ENCODE measurements around the gene SNED1.

SNED1 gene

DNA sequence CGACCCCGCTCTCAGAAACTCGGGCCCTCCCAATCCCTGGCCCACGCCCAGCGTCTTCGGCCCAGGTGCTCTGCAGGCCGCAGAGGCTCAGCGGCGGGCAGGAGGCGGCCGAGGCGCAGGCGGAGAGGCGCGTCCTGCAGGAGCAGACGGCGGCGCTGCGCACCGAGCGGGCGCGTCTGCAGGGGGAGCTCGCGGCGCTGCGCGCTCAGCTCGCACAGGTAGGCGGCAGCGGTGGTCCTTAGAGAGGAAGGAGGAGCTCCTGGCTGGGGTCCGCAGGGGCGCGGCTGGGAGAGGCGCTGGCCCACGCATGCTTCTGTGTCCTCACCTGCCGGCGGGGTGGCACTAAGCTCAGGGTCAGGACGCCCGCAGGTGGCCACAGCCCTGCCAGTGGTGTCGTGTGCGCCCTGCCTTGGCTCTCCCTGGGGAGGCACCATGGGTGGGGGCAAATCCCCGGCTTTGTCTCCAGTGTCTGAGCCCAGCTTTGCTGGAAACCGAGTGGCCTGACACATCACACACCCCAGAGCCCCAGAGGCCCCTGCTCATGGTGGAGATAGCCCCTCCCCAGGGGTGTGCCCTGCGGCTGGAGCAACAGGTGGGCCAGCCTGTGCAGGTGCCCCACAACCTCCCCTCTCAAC is 14.9 kb upstream of the SNED1 start:
- no peaks in the 10 kb centered on the region for H3K79me2 ChIP-seq (ENCODE audit: insufficient read depth, low read length)
- H3K9me3 ChIP-seq (ENCODE audit: insufficient read depth, low read depth, low read length), result peaks cover 3% of the 10 kb centered on the region; the same call in 1 of the 2 replicates
- no peaks in the 10 kb centered on the region for H3K4me1 ChIP-seq (ENCODE audit: insufficient read depth, low read length, poor library complexity, severe bottlenecking)
- H3F3A ChIP-seq (ENCODE audit: low read depth), result no peaks in the 10 kb centered on the region
- no peak overlapping the region for H3K4me3 ChIP-seq (ENCODE audit: low read length, poor library complexity, severe bottlenecking)
- H3K27me3 ChIP-seq (ENCODE audit: insufficient read depth, low read length, poor library complexity, severe bottlenecking), result no peaks in the 10 kb centered on the region
- H3K36me3 ChIP-seq (ENCODE audit: insufficient read depth, low read length), result no peaks in the 10 kb centered on the region
- TF ChIP-seq CTCF (conservative IDR thresholded peaks at IDR 0.05; ENCODE audit: low read length), result no peak; the same call in 1 of the 2 replicates
- no peak for TF ChIP-seq EZH2phosphoT487 (IDR thresholded peaks at IDR 0.05; ENCODE audit: borderline replicate concordance)
- H3K9ac ChIP-seq (ENCODE audit: low read depth, low read length, poor library complexity, severe bottlenecking), result no peak overlapping the region
- no peaks in the 10 kb centered on the region for H4K20me1 ChIP-seq (ENCODE audit: insufficient read depth, low read length, poor library complexity, severe bottlenecking)
- H3K4me2 ChIP-seq (ENCODE audit: low read depth, low read length, poor library complexity, severe bottlenecking), result no peak overlapping the region
- no peak overlapping the region for H2AFZ ChIP-seq (ENCODE audit: low read length)
- no peaks in the 10 kb centered on the region for H3K9me2 ChIP-seq (replicated peaks; ENCODE audit: low read depth, low read length)

DNA sequence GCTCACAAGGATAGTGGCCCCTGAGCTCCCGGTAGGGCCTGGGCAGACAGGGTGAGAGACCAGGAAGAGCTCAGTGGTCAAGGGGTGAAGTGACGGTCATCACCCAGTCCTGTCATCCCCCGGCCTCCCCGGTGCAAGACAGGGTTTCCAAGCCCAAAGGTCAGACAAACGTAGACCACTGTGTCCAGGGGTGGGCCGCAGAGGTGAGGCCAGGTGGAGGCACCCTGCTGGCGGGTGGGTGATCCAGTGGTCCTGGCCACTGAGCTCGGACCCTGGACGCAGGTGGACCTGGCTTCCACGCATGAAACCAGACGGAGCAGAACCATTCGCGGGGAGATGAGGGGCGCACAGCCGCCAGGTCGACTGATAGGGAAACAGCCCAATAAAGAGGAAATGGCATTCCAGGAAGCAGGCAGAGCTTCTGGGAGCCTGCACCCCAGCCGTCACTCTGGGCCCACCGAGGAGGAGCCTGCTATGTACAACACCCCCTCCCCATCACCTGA is 14.4 kb upstream of the SNED1 start:
- H3F3A ChIP-seq (ENCODE audit: low read depth), result no peaks in the 10 kb centered on the region
- TF ChIP-seq CTCF (conservative IDR thresholded peaks at IDR 0.05; ENCODE audit: low read length) (no peak), EZH2phosphoT487 (IDR thresholded peaks at IDR 0.05; ENCODE audit: borderline replicate concordance) (no peak)
- no peaks in the 10 kb centered on the region for H4K20me1 ChIP-seq (ENCODE audit: insufficient read depth, low read length, poor library complexity, severe bottlenecking)
- no peaks in the 10 kb centered on the region for H3K79me2 ChIP-seq (ENCODE audit: insufficient read depth, low read length)
- H3K4me1 ChIP-seq (ENCODE audit: insufficient read depth, low read length, poor library complexity, severe bottlenecking), result no peaks in the 10 kb centered on the region
- no peak overlapping the region for H2AFZ ChIP-seq (ENCODE audit: low read length)
- no peak overlapping the region for H3K9ac ChIP-seq (ENCODE audit: low read depth, low read length, poor library complexity, severe bottlenecking)
- no peaks in the 10 kb centered on the region for H3K36me3 ChIP-seq (ENCODE audit: insufficient read depth, low read length)
- H3K9me2 ChIP-seq (replicated peaks; ENCODE audit: low read depth, low read length), result no peaks in the 10 kb centered on the region
- H3K9me3 ChIP-seq (ENCODE audit: insufficient read depth, low read depth, low read length), result peaks cover 3% of the 10 kb centered on the region; the same call in 1 of the 2 replicates
- H3K27me3 ChIP-seq (ENCODE audit: insufficient read depth, low read length, poor library complexity, severe bottlenecking), result no peaks in the 10 kb centered on the region
- H3K4me2 ChIP-seq (ENCODE audit: low read depth, low read length, poor library complexity, severe bottlenecking), result no peak overlapping the region
- no peak overlapping the region for H3K4me3 ChIP-seq (ENCODE audit: low read length, poor library complexity, severe bottlenecking)

DNA sequence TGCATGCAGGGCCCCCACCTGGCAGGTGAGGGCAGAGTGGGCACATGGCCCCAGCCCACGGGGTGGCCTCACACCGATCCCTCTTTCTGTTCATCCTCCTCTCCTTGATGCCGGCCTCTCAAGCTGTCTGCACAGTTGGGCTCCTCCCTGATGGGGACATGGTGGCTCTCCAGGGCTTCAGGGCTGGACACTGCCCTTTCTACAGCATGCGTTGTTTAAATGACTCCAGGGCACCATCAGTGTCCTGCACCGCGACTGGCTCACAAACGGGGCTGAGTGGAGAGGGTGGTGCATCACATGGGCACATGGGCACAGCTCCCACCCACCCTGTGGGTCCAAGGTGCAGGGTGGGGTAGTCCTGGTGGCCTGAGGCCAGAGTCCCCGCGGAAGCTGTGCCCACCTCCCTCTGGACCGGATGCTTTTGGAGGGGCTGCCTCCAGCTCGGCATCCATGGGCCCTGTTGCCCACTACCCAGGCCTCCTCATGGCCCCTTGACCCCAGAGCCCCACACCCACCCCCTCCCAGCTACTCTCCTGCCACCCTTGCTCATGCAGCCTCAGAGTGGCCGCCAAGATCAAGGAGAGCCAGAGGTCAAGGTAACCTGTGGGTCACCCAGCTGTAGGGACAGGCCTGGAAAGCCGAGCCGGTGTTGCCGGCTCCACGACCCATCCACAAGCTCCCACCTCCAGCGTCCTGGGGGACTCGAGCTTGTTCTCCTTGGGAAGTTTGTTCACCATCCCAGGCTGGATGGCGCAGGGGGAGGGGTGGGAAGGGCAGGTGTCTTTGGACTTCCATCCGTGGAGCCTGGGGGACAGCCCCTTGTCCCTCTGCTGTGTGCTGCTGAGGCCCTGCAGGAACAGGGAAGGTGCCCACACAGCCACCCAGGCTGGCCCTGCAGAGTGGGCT is 12.3 kb upstream of the SNED1 start:
- no peak overlapping the region for H3K4me3 ChIP-seq (ENCODE audit: low read length, poor library complexity, severe bottlenecking)
- H3K9me2 ChIP-seq (replicated peaks; ENCODE audit: low read depth, low read length), result no peaks in the 10 kb centered on the region
- H3F3A ChIP-seq (ENCODE audit: low read depth), result no peaks in the 10 kb centered on the region
- H3K27me3 ChIP-seq (ENCODE audit: insufficient read depth, low read length, poor library complexity, severe bottlenecking), result no peaks in the 10 kb centered on the region
- no peak for TF ChIP-seq EZH2phosphoT487 (IDR thresholded peaks at IDR 0.05; ENCODE audit: borderline replicate concordance)
- no peak for TF ChIP-seq CTCF (conservative IDR thresholded peaks at IDR 0.05; ENCODE audit: low read length)
- H3K9ac ChIP-seq (ENCODE audit: low read depth, low read length, poor library complexity, severe bottlenecking), result no peak overlapping the region
- H3K4me2 ChIP-seq (ENCODE audit: low read depth, low read length, poor library complexity, severe bottlenecking), result no peak overlapping the region
- peaks cover 3% of the 10 kb centered on the region; the same call in 1 of the 2 replicates for H3K9me3 ChIP-seq (ENCODE audit: insufficient read depth, low read depth, low read length)
- H4K20me1 ChIP-seq (ENCODE audit: insufficient read depth, low read length, poor library complexity, severe bottlenecking), result no peaks in the 10 kb centered on the region
- H2AFZ ChIP-seq (ENCODE audit: low read length), result no peak overlapping the region
- H3K4me1 ChIP-seq (ENCODE audit: insufficient read depth, low read length, poor library complexity, severe bottlenecking), result no peaks in the 10 kb centered on the region
- no peaks in the 10 kb centered on the region for H3K36me3 ChIP-seq (ENCODE audit: insufficient read depth, low read length)
- no peaks in the 10 kb centered on the region for H3K79me2 ChIP-seq (ENCODE audit: insufficient read depth, low read length)

All from Loucy (cell line).